ENCODE data around the gene SBF2.

SBF2 gene

DNA sequence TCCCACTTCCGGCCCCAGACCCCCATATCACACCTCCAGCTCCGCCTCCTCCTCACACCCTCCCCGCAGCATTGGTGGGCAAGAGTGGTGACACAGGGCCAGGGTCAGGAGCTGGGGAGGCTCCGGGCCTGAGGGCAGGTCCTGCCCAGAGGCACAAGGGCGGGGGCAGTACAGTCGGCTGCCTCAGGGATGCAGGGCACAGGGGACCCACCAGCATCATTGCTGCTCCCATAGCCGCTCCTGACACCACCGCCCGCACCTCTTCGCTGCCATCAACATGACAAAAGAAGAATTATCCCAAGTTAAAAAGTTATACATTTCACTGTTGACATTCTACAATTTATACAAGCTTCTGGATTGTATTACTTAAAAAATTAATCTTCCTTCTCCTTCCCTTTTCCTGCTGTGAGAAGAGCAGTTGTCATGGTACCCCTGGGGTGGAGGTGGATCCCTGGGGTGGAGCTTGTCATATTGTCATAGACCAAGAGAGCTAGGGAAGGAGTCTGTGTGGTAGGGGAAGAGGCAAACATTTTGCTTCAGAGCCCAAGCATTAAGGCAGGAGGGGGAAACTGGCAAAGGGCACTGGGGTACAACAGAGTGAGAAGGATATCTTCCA, 4.1 kb downstream of the SBF2 start:
- Histone ChIP-seq H3K27me3 (ENCODE audit: control insufficient read depth in 1 of 2, insufficient read depth in 2 of 2, low read length in 2 of 2) (no peaks in the 10 kb centered on the region), H3K36me3 (ENCODE audit: insufficient read depth, low read length) (no peaks in the 10 kb centered on the region), H3K9ac (ENCODE audit: low read length) (no peak overlapping the region), H3K4me1 (ENCODE audit: insufficient read depth, low read length) (peaks cover 18% of the 10 kb centered on the region), H3K4me3 (ENCODE audit: low read depth in 1 of 2, low read length in 2 of 2) (no peak overlapping the region), H3K27ac (ENCODE audit: low read depth, low read length) (no peak overlapping the region), H3K9me3 (ENCODE audit: low read length) (no peaks in the 10 kb centered on the region)

DNA sequence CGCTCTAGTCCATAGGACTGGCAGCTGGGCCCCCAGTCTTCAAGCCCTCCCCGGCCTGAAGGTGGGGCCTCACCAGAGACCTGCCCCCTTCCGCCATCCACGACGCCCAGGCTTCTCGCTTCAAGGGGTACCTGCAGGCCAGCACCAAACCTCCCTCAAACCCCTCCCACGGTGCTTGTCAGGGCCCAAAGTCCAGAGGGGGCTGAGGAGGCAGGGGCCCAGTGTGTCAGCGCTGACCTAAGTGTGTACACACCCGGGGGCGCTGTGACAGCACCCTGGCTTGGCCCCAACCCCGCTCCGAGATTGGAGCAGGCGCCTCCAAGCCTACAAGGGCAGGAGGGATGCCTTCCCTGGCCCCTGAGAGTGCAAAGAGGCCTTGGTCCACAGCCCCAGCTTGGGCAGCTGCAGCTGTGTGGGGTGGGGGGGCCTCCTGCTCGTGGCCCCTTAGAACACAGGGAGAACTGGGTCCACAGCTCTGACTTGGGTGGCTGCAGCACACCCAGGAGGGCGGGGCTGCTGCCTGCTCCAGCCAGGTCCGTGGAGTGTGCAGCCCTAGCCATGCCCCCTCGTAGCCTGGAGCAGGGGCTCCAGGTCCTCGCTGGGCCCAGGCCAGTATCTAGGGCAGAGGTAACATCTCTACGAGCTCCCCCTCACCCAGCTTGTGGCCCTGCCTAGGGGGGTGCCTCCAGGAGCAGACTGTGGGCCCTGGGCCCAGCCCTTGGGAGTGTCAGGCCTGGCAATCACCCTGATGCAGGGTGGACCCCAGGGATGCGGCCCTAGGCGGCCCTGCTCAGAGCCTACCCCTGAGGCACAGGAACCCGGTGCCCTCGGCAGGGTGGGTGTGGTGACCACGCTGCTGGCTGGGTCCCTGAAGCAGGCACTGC, 4.9 kb downstream of the SBF2 start:
- Histone ChIP-seq H3K9ac (ENCODE audit: low read length) (no peak overlapping the region), H3K9me3 (ENCODE audit: low read length) (no peaks in the 10 kb centered on the region), H3K36me3 (ENCODE audit: insufficient read depth, low read length) (no peaks in the 10 kb centered on the region), H3K27ac (ENCODE audit: low read depth, low read length) (no peak overlapping the region), H3K4me1 (ENCODE audit: insufficient read depth, low read length) (peaks cover 18% of the 10 kb centered on the region), H3K4me3 (ENCODE audit: low read depth in 1 of 2, low read length in 2 of 2) (no peak overlapping the region), H3K27me3 (ENCODE audit: control insufficient read depth in 1 of 2, insufficient read depth in 2 of 2, low read length in 2 of 2) (no peaks in the 10 kb centered on the region)

DNA sequence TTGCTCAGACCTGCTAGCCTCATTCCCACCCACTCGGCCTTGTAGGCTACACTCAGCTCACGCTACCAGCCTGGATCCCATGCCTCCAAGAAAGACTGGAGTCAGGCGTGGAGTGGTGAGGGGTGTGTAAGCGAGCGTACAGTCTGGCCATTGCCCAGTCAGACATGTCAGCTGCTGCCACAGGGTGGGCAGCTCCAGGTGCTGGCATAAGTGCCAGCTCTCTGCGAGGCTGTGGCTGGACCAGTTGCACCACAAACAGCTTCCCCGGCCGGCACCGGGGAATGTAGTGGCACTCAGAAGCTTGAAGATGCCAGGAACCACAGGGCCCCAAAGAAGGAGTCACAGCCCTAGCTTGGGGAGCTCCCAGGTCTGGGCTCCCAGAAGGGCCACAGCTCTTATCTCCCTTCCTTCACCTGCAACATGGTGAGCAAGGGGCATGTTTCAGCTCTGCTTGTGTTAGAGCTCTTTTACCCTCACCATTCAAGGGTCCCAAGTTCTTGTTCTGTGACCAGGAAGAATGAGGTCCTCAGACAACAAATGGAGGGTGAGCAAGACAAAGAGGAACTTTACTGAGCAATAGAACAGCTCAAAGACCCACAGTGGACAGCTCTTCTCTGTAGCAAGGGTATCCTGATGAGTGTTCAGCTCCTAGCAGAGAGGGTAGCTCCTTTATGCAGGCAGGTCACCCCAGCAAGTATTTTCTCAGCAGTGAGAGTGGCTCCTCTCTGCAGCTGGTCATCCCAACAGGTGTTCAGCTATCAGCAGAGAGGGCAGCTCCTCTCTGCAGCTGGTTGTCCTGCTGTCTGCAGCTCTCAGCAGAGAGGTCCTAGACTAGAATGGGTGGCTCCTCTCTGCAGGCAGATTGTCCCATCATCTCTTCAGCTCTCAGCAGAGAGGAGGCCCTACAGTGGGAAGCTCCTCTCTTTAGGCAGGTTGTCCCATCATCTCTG, 6.0 kb downstream of the SBF2 start:
- H3K9me3 ChIP-seq (ENCODE audit: low read length) = no peaks in the 10 kb centered on the region
- H3K9ac ChIP-seq (ENCODE audit: low read length) = no peak overlapping the region
- peaks cover 18% of the 10 kb centered on the region for H3K4me1 ChIP-seq (ENCODE audit: insufficient read depth, low read length)
- no peaks in the 10 kb centered on the region for H3K36me3 ChIP-seq (ENCODE audit: insufficient read depth, low read length)
- no peaks in the 10 kb centered on the region for H3K27me3 ChIP-seq (ENCODE audit: control insufficient read depth in 1 of 2, insufficient read depth in 2 of 2, low read length in 2 of 2)
- no peak overlapping the region for H3K27ac ChIP-seq (ENCODE audit: low read depth, low read length)
- no peak overlapping the region for H3K4me3 ChIP-seq (ENCODE audit: low read depth in 1 of 2, low read length in 2 of 2)

DNA sequence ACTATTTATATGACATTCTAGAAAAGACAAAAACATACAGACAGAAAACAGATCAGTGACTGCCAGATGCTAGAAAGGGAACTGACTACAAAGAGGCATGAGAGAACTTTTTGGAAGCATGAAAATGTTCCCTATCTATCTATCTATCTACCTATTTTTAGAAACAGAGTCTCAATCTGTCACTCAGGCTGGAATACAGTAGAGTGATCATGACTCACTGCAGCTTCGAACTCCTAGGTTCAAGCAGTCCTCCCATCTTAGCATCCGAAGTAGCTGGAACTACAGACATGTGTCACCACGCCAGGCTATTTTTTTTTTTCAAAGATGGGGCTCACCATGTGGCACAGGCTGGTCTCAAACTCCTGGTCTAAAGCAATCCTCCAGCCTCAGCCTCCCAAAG, 6.9 kb downstream of the SBF2 start:
- Histone ChIP-seq H3K4me3 (ENCODE audit: low read depth in 1 of 2, low read length in 2 of 2) (no peak overlapping the region), H3K36me3 (ENCODE audit: insufficient read depth, low read length) (no peaks in the 10 kb centered on the region)

DNA sequence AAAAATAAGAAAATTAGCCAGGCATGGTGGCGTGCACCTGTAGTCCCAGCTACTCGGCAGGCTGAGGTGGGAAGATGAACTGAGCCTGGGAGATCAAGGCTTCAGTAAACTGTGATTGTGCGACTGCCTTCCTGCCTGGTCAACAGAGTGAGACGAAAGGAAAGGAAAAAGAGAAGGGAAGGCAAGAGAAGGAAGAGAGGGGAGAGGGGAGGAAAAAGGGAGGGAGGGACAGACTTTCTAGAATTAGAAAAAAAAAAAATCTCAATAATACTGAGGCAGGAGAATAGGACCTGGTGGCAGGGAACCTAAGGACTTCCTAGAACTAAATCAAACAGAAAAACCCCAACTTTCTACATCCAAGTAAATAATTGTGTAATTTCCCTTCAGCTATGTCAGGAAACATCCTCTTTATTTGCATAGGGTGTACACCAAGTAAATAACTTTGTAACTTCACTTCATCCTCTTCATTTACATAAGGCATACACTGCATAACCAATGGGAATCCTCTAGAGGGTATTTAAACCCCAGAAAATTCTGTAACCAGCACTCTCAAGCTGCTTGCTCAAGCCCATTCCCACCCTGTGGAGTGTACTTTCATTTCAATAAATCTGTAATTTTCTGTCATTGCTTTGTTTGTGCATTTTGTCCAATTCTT, 8.7 kb downstream of the SBF2 start:
- Histone ChIP-seq H3K27ac (ENCODE audit: low read depth, low read length) (no peak overlapping the region), H3K27me3 (ENCODE audit: control insufficient read depth in 1 of 2, insufficient read depth in 2 of 2, low read length in 2 of 2) (no peaks in the 10 kb centered on the region), H3K9me3 (ENCODE audit: low read length) (no peaks in the 10 kb centered on the region), H3K4me3 (ENCODE audit: low read depth in 1 of 2, low read length in 2 of 2) (no peak overlapping the region), H3K36me3 (ENCODE audit: insufficient read depth, low read length) (no peaks in the 10 kb centered on the region), H3K4me1 (ENCODE audit: insufficient read depth, low read length) (peaks cover 4% of the 10 kb centered on the region), H3K9ac (ENCODE audit: low read length) (no peak overlapping the region)

More for the DNA sequence above, 6.9 kb downstream of the SBF2 start:
- Histone ChIP-seq H3K27me3 (ENCODE audit: control insufficient read depth in 1 of 2, insufficient read depth in 2 of 2, low read length in 2 of 2) (no peaks in the 10 kb centered on the region), H3K4me1 (ENCODE audit: insufficient read depth, low read length) (peaks cover 9% of the 10 kb centered on the region), H3K9ac (ENCODE audit: low read length) (no peak overlapping the region), H3K27ac (ENCODE audit: low read depth, low read length) (no peak overlapping the region), H3K9me3 (ENCODE audit: low read length) (no peaks in the 10 kb centered on the region)

DNA sequence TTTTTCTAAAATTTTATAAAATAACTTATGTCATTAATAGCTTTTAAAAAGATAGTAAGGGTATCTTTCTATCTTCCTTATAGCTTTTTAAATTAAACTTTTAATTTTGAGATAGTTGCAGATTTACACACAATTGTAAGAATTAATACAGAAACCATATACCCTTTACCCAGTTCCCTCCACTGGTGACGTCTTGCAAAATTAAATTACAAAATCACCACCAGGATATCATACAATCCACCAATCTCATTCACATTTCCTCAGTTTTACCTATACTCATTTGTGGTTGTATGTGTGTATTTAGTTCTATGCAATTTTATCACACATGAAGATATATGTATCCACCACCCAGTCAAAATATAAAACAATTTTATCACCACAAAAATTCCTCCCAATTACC, 10.0 kb downstream of the SBF2 start:
- no peaks in the 10 kb centered on the region for H3K36me3 ChIP-seq (ENCODE audit: insufficient read depth, low read length)
- H3K4me1 ChIP-seq (ENCODE audit: insufficient read depth, low read length) = no peaks in the 10 kb centered on the region
- H3K27ac ChIP-seq (ENCODE audit: low read depth, low read length) = no peak overlapping the region
- no peaks in the 10 kb centered on the region for H3K9me3 ChIP-seq (ENCODE audit: low read length)
- no peak overlapping the region for H3K9ac ChIP-seq (ENCODE audit: low read length)
- H3K4me3 ChIP-seq (ENCODE audit: low read depth in 1 of 2, low read length in 2 of 2) = no peak overlapping the region
- H3K27me3 ChIP-seq (ENCODE audit: control insufficient read depth in 1 of 2, insufficient read depth in 2 of 2, low read length in 2 of 2) = no peaks in the 10 kb centered on the region

DNA sequence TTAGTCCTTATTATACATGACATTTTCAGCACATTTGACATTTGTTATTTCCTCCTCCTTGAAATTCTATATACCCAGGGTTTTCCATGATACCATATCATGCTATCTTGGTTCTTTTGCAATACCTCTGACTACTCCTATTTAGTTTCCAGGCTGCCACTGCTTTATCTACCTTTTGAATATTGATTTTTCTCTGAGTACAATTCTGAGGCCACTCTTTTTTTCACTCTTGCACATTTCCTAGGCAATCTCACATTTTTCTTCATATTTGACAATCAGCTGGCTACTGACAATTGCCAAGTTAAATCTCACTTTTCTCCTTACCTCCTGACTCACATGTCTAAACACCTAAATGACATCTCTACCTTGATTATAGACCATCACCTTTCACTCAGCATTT, 11.9 kb downstream of the SBF2 start:
- Histone ChIP-seq H3K4me1 (ENCODE audit: insufficient read depth, low read length) (no peaks in the 10 kb centered on the region), H3K9ac (ENCODE audit: low read length) (no peak overlapping the region), H3K27ac (ENCODE audit: low read depth, low read length) (no peak overlapping the region), H3K4me3 (ENCODE audit: low read depth in 1 of 2, low read length in 2 of 2) (no peak overlapping the region), H3K9me3 (ENCODE audit: low read length) (no peaks in the 10 kb centered on the region), H3K27me3 (ENCODE audit: control insufficient read depth in 1 of 2, insufficient read depth in 2 of 2, low read length in 2 of 2) (no peaks in the 10 kb centered on the region), H3K36me3 (ENCODE audit: insufficient read depth, low read length) (no peaks in the 10 kb centered on the region)

DNA sequence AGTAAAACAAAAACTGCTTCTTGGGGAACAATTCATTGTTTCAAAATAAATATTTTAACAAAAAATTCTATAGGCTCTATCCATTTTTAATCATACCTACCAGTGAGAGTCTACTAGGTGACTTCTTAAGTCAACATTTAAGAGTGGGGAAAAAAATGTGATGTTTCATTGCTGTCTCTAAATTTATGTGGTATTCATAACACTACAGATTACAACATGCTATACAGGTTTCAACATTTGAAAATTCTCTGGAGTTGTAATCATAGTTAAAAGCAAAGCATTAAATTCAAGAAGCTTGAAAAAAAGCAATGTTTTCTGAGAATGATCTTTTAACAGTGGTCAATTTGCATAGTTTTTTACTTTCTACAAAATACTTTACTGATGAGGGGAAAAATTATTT, 18.3 kb downstream of the SBF2 start:
- H3K9ac ChIP-seq (ENCODE audit: low read length) = no peak overlapping the region
- H3K9me3 ChIP-seq (ENCODE audit: low read length) = no peaks in the 10 kb centered on the region
- H3K27me3 ChIP-seq (ENCODE audit: control insufficient read depth in 1 of 2, insufficient read depth in 2 of 2, low read length in 2 of 2) = no peaks in the 10 kb centered on the region
- peaks cover 8% of the 10 kb centered on the region for H3K4me1 ChIP-seq (ENCODE audit: insufficient read depth, low read length)
- H3K36me3 ChIP-seq (ENCODE audit: insufficient read depth, low read length) = no peaks in the 10 kb centered on the region
- H3K4me3 ChIP-seq (ENCODE audit: low read depth in 1 of 2, low read length in 2 of 2) = no peak overlapping the region
- H3K27ac ChIP-seq (ENCODE audit: low read depth, low read length) = no peak overlapping the region

DNA sequence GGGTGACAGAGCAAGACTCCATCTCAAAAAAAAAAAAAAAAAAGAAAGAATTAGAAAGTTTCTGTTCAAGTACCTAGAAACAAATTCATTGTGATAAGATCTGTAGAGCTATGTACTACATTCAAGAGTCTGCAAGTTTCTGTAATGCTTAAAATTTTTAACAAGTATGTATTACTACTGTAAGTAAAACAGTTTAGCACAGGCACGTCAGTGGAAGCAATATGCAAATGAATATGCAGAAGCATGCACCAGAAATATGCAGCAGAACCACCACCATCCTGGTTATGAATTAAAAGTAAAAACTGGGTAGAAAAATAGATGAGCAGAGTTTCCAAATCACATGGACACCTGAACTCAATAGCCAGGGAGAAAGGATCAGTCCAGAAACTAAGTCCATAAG, 19.3 kb downstream of the SBF2 start:
- Histone ChIP-seq H3K36me3 (ENCODE audit: insufficient read depth, low read length) (no peaks in the 10 kb centered on the region), H3K27ac (ENCODE audit: low read depth, low read length) (no peak overlapping the region), H3K9ac (ENCODE audit: low read length) (no peak overlapping the region), H3K27me3 (ENCODE audit: control insufficient read depth in 1 of 2, insufficient read depth in 2 of 2, low read length in 2 of 2) (no peaks in the 10 kb centered on the region), H3K4me3 (ENCODE audit: low read depth in 1 of 2, low read length in 2 of 2) (no peak overlapping the region), H3K4me1 (ENCODE audit: insufficient read depth, low read length) (peaks cover 8% of the 10 kb centered on the region), H3K9me3 (ENCODE audit: low read length) (no peaks in the 10 kb centered on the region)

DNA sequence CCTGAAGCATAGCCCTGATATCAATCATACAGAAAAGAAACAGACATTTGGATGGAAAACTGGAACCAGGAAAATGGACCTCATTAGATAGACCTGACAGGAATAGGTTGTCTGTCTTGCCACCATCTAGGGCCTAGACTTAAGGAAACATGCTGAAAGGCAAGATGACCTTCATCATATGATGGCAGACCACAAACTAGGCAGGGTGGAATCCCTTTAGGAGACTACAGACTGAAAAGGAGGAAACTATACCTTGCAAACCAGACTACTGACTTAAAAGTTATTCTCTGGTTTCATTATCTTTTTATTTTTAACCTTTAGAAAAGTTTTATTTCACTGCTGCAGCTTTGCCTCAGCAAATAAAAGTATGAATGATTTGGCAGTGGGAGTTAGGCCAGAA, 20.3 kb downstream of the SBF2 start:
- Histone ChIP-seq H3K36me3 (ENCODE audit: insufficient read depth, low read length) (no peaks in the 10 kb centered on the region), H3K4me1 (ENCODE audit: insufficient read depth, low read length) (peaks cover 8% of the 10 kb centered on the region), H3K27me3 (ENCODE audit: control insufficient read depth in 1 of 2, insufficient read depth in 2 of 2, low read length in 2 of 2) (no peaks in the 10 kb centered on the region), H3K9ac (ENCODE audit: low read length) (no peak overlapping the region), H3K9me3 (ENCODE audit: low read length) (no peaks in the 10 kb centered on the region), H3K4me3 (ENCODE audit: low read depth in 1 of 2, low read length in 2 of 2) (no peak overlapping the region), H3K27ac (ENCODE audit: low read depth, low read length) (no peak overlapping the region)

DNA sequence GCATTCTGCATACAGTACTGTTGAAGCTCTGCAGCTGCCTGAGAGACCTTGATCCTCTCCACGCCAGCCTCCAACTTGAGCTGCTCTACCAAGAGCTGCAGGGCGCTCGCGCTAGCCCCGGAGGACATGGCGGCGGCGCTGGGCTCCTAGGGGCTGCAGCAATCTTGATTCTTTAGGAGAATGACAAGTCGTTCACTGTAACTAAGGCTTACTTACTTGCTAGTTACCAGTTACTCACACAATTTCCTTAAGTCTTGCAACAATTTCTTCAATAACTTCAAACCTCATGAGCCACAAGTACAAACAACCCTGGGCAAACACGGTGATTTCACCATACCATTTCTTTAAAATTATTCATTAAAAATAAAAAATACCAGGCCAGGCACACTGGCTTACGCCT, 21.9 kb downstream of the SBF2 start:
- no peaks in the 10 kb centered on the region for H3K9me3 ChIP-seq (ENCODE audit: low read length)

More for the DNA sequence above, 21.9 kb downstream of the SBF2 start:
- no peak overlapping the region for H3K9ac ChIP-seq (ENCODE audit: low read length)
- H3K36me3 ChIP-seq (ENCODE audit: insufficient read depth, low read length) = no peaks in the 10 kb centered on the region
- no peak overlapping the region for H3K27ac ChIP-seq (ENCODE audit: low read depth, low read length)
- H3K4me1 ChIP-seq (ENCODE audit: insufficient read depth, low read length) = peaks cover 8% of the 10 kb centered on the region
- H3K27me3 ChIP-seq (ENCODE audit: control insufficient read depth in 1 of 2, insufficient read depth in 2 of 2, low read length in 2 of 2) = no peaks in the 10 kb centered on the region
- no peak overlapping the region for H3K4me3 ChIP-seq (ENCODE audit: low read depth in 1 of 2, low read length in 2 of 2)

Measured in muscle layer of colon (tissue), 2 donors.